Measurements from ENCODE around the gene KCND3.

DNA sequence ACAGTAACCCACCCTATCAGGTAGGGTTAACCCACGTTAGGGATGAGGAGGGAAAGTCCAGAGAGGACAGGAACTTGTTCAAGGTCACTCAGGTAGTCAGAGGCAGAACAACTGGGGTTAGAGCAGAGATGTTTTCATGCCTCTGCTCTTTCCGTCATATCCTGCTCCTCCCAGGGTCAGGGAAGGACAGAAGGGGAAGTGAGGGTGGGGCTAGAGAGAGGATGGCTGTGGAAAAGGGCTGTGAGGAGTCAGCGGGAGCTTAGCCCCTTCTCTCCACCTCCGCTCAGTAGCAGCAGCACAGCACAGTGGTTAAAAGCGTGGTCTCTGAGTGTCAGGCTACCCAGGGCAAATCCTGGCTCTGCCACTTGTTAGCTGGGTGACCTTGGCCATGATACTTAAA is 197.2 kb downstream of the KCND3 start:
- TF ChIP-seq, protein P1, sequence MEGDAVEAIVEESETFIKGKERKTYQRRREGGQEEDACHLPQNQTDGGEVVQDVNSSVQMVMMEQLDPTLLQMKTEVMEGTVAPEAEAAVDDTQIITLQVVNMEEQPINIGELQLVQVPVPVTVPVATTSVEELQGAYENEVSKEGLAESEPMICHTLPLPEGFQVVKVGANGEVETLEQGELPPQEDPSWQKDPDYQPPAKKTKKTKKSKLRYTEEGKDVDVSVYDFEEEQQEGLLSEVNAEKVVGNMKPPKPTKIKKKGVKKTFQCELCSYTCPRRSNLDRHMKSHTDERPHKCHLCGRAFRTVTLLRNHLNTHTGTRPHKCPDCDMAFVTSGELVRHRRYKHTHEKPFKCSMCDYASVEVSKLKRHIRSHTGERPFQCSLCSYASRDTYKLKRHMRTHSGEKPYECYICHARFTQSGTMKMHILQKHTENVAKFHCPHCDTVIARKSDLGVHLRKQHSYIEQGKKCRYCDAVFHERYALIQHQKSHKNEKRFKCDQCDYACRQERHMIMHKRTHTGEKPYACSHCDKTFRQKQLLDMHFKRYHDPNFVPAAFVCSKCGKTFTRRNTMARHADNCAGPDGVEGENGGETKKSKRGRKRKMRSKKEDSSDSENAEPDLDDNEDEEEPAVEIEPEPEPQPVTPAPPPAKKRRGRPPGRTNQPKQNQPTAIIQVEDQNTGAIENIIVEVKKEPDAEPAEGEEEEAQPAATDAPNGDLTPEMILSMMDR (conservative IDR thresholded peaks at IDR 0.05; ENCODE audit: low read depth in 2 of 2), result no peak
- TF ChIP-seq POLR2AphosphoS5 (IDR thresholded peaks at IDR 0.05; ENCODE audit: low read depth), result no peak
- no peak for TF ChIP-seq EZH2 (IDR thresholded peaks at IDR 0.05; ENCODE audit: low read depth, unreplicated experiment)
- TF ChIP-seq, protein P2, sequence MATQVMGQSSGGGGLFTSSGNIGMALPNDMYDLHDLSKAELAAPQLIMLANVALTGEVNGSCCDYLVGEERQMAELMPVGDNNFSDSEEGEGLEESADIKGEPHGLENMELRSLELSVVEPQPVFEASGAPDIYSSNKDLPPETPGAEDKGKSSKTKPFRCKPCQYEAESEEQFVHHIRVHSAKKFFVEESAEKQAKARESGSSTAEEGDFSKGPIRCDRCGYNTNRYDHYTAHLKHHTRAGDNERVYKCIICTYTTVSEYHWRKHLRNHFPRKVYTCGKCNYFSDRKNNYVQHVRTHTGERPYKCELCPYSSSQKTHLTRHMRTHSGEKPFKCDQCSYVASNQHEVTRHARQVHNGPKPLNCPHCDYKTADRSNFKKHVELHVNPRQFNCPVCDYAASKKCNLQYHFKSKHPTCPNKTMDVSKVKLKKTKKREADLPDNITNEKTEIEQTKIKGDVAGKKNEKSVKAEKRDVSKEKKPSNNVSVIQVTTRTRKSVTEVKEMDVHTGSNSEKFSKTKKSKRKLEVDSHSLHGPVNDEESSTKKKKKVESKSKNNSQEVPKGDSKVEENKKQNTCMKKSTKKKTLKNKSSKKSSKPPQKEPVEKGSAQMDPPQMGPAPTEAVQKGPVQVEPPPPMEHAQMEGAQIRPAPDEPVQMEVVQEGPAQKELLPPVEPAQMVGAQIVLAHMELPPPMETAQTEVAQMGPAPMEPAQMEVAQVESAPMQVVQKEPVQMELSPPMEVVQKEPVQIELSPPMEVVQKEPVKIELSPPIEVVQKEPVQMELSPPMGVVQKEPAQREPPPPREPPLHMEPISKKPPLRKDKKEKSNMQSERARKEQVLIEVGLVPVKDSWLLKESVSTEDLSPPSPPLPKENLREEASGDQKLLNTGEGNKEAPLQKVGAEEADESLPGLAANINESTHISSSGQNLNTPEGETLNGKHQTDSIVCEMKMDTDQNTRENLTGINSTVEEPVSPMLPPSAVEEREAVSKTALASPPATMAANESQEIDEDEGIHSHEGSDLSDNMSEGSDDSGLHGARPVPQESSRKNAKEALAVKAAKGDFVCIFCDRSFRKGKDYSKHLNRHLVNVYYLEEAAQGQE (IDR thresholded peaks at IDR 0.05; ENCODE audit: unreplicated experiment), result no peak
- no peak for TF ChIP-seq CREB1 (CRISPR knock-in tag; IDR thresholded peaks at IDR 0.05; ENCODE audit: low read depth)
- TF ChIP-seq EZH2phosphoT487 (IDR thresholded peaks at IDR 0.05; ENCODE audit: unreplicated experiment), result no peak
